ENCODE data around the gene SORCS1.

SORCS1 gene

GRCh38 chr10:107163881-107164861 lies at the start of gene SORCS1:
SORCS1 (minus strand) TSS chr10:107164706.
- no peak for FAIRE-seq

DNA sequence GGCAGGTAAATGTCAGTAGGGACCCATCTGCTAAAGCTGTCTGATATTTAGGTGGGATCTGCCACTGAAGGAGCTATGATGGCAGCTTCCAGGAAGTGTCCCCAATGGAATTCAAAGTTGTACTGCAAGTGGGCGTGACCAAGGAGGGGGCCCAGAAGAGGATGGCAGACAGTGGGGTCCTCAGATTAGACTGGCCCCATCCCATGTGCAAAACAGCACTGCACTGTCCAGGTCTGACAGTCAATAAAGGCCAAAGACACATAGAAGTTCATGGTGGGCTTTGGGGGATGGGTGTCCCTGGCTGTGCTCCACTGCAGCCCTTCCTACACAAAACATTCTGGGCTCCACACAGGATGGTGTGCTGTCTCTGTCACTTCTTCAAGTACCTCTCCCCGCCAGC lies 49.8 kb upstream of the SORCS1 start:
- FAIRE-seq, result no peak

- FAIRE-seq, result no peak
Measured at GRCh38 chr10:107213861-107214260, 49.4 kb upstream of the SORCS1 start.

DNA sequence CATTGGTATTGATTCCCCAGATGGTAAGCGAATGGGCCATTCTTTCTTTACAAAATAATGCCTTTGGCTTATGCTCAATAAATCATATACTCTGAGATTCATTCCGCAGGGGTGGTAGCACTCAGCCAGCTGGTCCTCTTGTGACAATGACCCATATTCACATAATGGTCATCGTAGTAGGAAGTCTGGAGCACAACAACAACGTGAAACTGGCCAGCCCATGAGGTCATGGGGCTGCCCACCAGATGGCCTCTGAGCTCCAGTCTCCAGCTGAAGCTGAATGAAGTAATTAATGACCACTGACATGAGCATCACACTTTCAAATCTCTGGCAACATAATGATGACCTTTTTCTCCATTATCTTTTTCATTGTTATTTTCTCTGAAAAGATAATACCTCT lies 42.3 kb upstream of the SORCS1 start:
- FAIRE-seq, result no peak

- FAIRE-seq, result no peak
Measured at GRCh38 chr10:107169516-107169915, 5.0 kb upstream of the SORCS1 start.

- no peak for FAIRE-seq
Measured at GRCh38 chr10:107168738-107169137, 4.2 kb upstream of the SORCS1 start.

- no peak for FAIRE-seq
Measured at GRCh38 chr10:107166403-107166802, 1.9 kb upstream of the SORCS1 start.

- no peak for FAIRE-seq
Measured at GRCh38 chr10:107164992-107165391, 486 bp upstream of the SORCS1 start.

DNA sequence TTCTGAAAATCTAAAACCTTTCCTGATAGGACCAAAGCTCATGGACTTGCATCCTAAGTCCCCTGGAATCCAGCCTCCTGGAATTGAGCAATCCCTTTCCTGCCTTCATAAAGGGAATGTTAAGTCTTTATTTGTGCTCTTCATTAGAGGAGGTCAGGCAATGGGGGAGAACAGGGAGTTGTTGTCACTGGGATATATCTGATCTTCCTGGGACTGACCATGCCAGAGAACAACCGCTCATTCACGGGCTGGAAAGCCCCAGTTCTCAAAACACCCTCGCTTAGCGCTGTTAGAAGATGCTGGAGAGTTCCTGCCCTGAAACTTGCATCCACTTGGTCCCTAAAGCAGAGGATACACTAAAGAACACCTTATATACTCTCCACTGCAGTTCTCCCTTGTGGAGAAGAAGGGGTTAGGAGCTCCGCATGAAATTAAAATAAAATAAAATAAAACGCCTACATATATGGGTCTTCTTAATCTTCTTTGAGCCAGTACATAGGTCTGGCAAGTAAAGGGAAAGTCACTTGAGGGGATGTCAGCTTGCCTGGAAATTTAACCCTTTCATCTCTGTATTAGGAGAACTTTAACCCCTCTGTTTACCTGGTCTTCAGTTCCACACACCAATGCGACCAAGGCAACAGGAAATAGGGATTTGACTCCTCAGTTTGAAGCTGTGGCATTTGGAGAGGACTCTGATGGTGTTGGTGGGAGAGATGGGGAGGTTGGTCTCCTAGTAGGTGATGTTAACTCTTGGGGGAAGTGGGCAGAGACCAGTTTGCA lies 1.2 kb downstream of the SORCS1 start:
- no peak for FAIRE-seq

GRCh38 chr10:107160866-107161265 lies 3.6 kb downstream of the SORCS1 start:
- FAIRE-seq, result no peak

DNA sequence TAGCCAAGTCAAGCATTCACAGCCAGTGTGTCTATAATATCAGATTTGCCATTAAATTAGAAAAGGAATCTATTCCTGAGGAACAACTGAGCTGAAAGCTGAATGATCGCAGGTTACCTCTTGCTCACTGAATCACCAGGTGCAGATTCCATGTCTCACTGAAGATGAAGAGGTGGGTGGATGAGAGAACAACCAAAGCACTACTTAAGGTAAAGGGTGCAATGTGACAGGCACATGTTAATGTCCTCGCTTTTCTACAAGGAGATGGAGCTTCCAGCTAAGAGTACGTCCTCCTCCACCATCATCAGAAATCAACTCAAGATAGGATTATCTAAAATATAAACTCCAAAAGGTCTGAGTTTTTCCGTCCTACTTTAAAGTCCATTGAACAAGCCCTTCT lies 4.6 kb downstream of the SORCS1 start:
- FAIRE-seq, result no peak

- FAIRE-seq, result no peak
Measured at GRCh38 chr10:107157071-107157470, 7.4 kb downstream of the SORCS1 start.

- no peak for FAIRE-seq
Measured at GRCh38 chr10:107152087-107152486, 12.4 kb downstream of the SORCS1 start.

DNA sequence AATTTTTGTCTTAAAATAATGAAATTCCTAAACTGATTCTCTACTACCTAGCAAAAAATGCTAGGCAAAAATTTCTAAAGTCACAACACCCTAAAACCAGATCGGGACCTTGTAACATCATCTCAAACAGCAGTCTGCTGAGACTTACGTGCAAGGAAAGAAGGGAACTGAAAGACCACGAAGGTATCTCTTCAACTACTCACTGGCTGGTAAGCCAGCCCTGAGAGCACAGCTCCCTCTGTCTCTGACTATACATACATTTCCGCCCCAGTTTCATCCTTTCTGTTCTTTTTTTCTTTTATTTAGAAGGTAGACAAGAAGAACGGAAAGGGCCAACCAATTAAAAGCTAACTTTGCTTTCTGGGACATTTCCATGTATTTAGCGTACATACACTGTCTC lies 15.6 kb downstream of the SORCS1 start:
- no peak for FAIRE-seq

DNA sequence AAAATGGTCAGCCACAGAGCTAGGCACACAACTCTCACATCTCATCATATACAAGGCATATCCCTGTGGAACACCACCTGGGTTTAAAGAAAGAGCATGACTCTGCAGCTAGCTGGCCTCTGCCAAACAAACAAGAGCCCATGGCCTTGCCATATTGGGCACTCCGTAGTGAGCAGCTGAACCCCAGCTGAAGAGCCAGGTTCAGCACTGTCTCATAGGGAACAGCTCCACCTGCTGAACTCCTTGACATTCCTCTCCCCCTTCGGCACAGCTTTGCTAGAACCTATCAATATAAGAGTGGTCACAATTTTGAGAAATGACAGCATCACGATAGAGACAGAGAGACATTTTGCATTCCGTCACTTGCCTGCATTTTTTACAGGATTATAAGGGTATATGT lies 20.0 kb downstream of the SORCS1 start:
- FAIRE-seq, result no peak

DNA sequence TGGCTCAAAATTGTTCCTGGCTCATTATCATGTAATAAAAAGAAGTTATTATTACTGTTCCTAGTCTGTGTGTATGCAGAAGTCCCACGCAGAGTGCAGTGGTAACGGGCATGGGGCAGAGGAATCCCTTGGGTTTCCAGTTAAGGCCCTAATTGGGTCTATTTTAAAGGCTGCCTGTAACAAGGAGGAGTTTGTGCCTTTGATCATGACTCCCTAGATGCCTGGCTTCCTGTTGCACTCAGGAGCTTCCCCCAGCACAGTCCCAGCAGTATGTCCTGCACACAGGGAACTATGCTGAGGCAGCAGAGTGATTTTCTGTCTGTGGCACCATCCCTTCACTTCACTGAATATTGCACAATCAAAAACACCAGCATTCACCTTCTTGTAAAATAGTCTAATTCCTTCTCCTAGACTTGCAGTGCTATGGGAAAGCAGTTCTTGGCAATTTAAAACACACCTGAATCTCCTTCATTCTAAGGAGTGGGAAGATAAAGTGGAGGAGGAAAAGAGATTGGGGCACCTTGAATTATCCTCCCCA lies 22.9 kb downstream of the SORCS1 start:
- FAIRE-seq, result no peak

DNA sequence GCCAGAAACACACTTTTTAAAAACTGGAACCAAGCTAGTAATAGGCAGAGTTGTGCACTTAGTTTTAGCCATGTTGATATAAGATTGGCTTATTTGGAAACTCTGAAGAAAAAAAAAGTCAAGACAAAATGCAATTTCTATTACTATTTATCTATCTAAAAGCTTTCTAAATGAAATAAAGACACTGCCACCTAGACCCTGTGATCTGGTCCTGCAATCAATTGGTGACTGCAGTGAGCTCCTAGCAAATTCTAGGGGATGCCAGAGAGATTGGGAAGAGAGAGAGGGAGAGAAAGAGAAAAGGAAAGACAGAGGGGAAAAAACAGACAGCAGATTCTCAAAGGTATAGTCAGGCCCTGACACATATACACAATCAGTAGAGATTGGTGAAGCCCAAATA lies 25.3 kb downstream of the SORCS1 start:
- FAIRE-seq, result no peak

GRCh38 chr10:107133656-107134055 lies 30.9 kb downstream of the SORCS1 start:
- FAIRE-seq, result no peak

DNA sequence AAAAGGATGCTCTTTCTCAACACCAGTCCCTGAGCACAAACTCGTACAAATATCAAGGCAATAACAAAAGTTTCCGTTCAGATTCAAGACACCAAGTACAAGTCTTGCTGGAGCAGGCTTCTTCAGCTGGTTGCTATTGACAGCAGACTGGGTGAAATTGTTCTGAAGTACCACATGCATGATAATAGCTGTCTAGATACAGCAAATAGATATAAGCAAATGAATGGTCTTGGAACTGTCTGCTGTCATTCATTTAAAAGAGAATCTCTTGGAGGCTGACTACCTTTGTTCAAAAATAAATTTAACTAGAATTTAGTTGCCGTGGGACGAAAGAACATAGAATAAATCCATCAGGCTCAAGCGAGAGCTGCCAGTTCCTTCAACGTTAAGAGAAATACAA lies 35.5 kb downstream of the SORCS1 start:
- FAIRE-seq, result no peak

- FAIRE-seq, result no peak
Measured at GRCh38 chr10:107126512-107127065, 37.9 kb downstream of the SORCS1 start.

DNA sequence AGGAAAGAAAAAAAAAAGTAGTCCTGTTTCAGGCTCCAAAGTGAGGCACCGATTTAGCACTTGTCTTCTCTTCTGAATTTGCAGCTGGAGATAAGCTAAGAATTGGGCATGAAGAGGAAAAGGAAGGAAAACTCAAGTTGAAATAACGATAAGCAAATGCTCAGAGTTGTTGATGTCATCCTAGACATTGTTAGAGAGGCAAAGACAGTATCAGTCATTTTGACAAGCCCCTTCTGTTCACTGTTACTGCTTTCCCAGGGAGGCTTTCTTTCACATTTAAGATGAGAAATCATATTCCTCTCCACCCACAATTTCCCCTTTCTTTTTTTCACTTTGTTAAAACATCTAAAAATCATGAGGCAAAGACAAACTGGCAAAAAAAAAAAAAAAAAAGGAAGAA lies 41.8 kb downstream of the SORCS1 start:
- FAIRE-seq, result no peak

DNA sequence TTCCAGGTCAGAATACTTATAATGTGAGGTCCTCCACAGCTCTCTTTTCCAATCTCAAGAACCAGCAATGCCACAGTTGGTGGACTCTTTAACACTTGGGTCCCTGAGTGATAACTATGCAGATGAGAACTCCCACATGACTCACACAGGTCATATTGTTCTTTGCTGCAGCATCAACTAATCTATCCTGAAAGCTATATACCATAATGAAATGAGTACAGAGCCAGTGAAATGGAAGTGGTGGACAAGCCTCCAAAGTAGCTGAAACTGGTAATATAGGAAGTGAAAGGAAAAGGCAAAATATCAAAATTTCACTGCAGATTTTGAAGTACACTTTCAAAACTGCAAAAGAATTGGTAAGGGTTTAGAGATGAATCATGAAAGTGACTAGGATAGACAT lies 45.6 kb downstream of the SORCS1 start:
- FAIRE-seq, result no peak

GRCh38 chr10:107104026-107104652 lies 60.4 kb downstream of the SORCS1 start:
- no peak for FAIRE-seq
